ENCODE data around the gene SELENOM. TPM values are rescaled to one million over a fixed set of nuclear protein-coding genes. Genes with fewer than 3 reads are reported as not detected.

Gene SELENOM
- total RNA-seq, 1 experiment from 2014 or later, result 16.3 TPM

GRCh38 chr22:31151872-31152271 is 44.5 kb upstream of the SELENOM start (continued):
- TF ChIP-seq CTCF (IDR thresholded peaks at IDR 0.05) (no peak), KAT7 (CRISPR knock-in tag; IDR thresholded peaks at IDR 0.05; ENCODE audit: borderline replicate concordance) (no peak), MXD4 (CRISPR knock-in tag; IDR thresholded peaks at IDR 0.05; ENCODE audit: borderline replicate concordance) (no peak), FOXK1 (CRISPR knock-in tag; IDR thresholded peaks at IDR 0.05) (no peak), TEAD1 (CRISPR knock-in tag; IDR thresholded peaks at IDR 0.05) (no peak), ARID4B (CRISPR knock-in tag; IDR thresholded peaks at IDR 0.05; ENCODE audit: borderline replicate concordance) (no peak), AFF4 (CRISPR knock-in tag; IDR thresholded peaks at IDR 0.05; ENCODE audit: borderline replicate concordance) (no peak), ZNF138 (CRISPR knock-in tag; conservative IDR thresholded peaks at IDR 0.05) (no peak), ZNF281 (CRISPR knock-in tag; IDR thresholded peaks at IDR 0.05) (no peak), USF2 (CRISPR knock-in tag; IDR thresholded peaks at IDR 0.05) (no peak), EMX1 (CRISPR knock-in tag; IDR thresholded peaks at IDR 0.05) (no peak), GTF2I (CRISPR knock-in tag; conservative IDR thresholded peaks at IDR 0.05) (no peak)

GRCh38 chr22:31150615-31151014 is 43.2 kb upstream of the SELENOM start:
- Mint-ChIP-seq H3K4me3 (no peak overlapping the region), H3K4me1 (no peaks in the 10 kb centered on the region), H3K36me3 (peaks cover 3% of the 10 kb centered on the region; the same call in 1 of the 2 replicates), H3K9me3 (peaks cover 16% of the 10 kb centered on the region), H3K27me3 (ENCODE audit: low read depth) (peaks cover 31% of the 10 kb centered on the region), H3K27ac (no peak overlapping the region)
- POLR2A ChIA-PET, result no interaction called here
- CTCF ChIA-PET, result interaction anchor here (0.6 to 4.5 kb wide), 12 partner anchors 9 to 173 kb away, joined by 3 to 38 read pairs (median 4); partner anchors contain the start of genes PIK3IP1, PLA2G3, RNF185 and SELENOM
- DNase-seq (ENCODE audit: low spot score), result no peak
- ATAC-seq, result no peak
- TF ChIP-seq CREB1 (CRISPR knock-in tag; IDR thresholded peaks at IDR 0.05), result no peak
- TF ChIP-seq ATF1 (CRISPR knock-in tag; IDR thresholded peaks at IDR 0.05), result no peak
- no peak for TF ChIP-seq PRRX2 (CRISPR knock-in tag; IDR thresholded peaks at IDR 0.05)
- TF ChIP-seq NFYB (CRISPR knock-in tag; conservative IDR thresholded peaks at IDR 0.05; ENCODE audit: low read depth), result no peak
- no peak for TF ChIP-seq ELF4 (CRISPR knock-in tag; IDR thresholded peaks at IDR 0.05; ENCODE audit: low read depth)
